ENCODE measurements around the gene TRIM34. TPM values are rescaled to one million over a fixed set of nuclear protein-coding genes. Genes with fewer than 3 reads are reported as not detected.

TRIM34 gene
- total RNA-seq, 1 experiment from 2014 or later, result 0.41 TPM

DNA sequence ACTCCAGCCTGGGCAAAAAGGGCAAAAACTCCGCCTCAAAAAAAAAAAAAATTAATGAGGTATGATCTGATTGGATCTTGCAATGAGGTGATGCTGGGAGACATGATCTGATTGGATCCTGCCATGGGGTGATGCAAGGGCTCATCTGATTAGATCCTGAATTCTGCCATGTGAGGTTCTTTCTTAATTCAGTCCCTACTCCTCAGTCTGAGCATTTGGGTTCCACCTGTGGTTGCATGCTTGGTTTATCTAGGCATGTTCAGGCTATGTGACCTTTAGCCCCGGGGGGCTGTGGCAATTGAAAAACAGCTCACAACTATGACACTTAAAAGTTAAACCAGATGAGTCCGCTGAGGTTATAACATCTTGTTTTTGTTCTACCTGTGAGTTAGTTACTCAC, 33.2 kb upstream of the TRIM34 start:
- POLR2A ChIA-PET (ENCODE audit: low non-redundant PET), result no interaction called here
- no TSS peak for BruUV-seq (replicated peaks)
- DNase-seq (ENCODE audit: low spot score), result no peak
- H3K9me3 ChIP-seq (ENCODE audit: low read depth, low read length, poor library complexity, severe bottlenecking), result no peaks in the 10 kb centered on the region
- intact Hi-C loops (cut with micrococcal nuclease; ENCODE audit: unreplicated experiment), result no loop called here
- peaks cover 3% of the 10 kb centered on the region for H3K4me1 ChIP-seq (ENCODE audit: insufficient read depth, low read length, poor library complexity, severe bottlenecking)
- CTCF ChIA-PET, result no interaction called here
- TF ChIP-seq CTCF (conservative IDR thresholded peaks at IDR 0.05; ENCODE audit: low read depth, low read length), result no peak
- no peak for TF ChIP-seq EZH2 (IDR thresholded peaks at IDR 0.05; ENCODE audit: borderline replicate concordance, low read depth, low read length, poor library complexity, severe bottlenecking)
- no peaks in the 10 kb centered on the region for H3K36me3 ChIP-seq (ENCODE audit: insufficient read depth, low read length, poor library complexity, severe bottlenecking)
- no peak overlapping the region for H3K4me3 ChIP-seq (ENCODE audit: low read depth, low read length, poor library complexity, severe bottlenecking)
- H3K27me3 ChIP-seq (replicated peaks; ENCODE audit: insufficient read depth, low read depth, low read length, poor library complexity), result no peaks in the 10 kb centered on the region
- H3K27ac ChIP-seq (ENCODE audit: low read depth, low read length, poor library complexity, severe bottlenecking), result no peak overlapping the region

GRCh38 chr11:5592615-5593014, 32.2 kb upstream of the TRIM34 start:
- Histone ChIP-seq H3K4me1 (ENCODE audit: insufficient read depth, low read length, poor library complexity, severe bottlenecking) (peaks cover 3% of the 10 kb centered on the region), H3K4me3 (ENCODE audit: low read depth, low read length, poor library complexity, severe bottlenecking) (no peak overlapping the region), H3K9me3 (ENCODE audit: low read depth, low read length, poor library complexity, severe bottlenecking) (no peaks in the 10 kb centered on the region), H3K27ac (ENCODE audit: low read depth, low read length, poor library complexity, severe bottlenecking) (no peak overlapping the region), H3K36me3 (ENCODE audit: insufficient read depth, low read length, poor library complexity, severe bottlenecking) (no peaks in the 10 kb centered on the region), H3K27me3 (replicated peaks; ENCODE audit: insufficient read depth, low read depth, low read length, poor library complexity) (no peaks in the 10 kb centered on the region)
- no peak for DNase-seq (ENCODE audit: low spot score)
- BruUV-seq (replicated peaks), result no TSS peak
- POLR2A ChIA-PET (ENCODE audit: low non-redundant PET), result no interaction called here
- CTCF ChIA-PET, result no interaction called here
- TF ChIP-seq EZH2 (IDR thresholded peaks at IDR 0.05; ENCODE audit: borderline replicate concordance, low read depth, low read length, poor library complexity, severe bottlenecking) (no peak), CTCF (conservative IDR thresholded peaks at IDR 0.05; ENCODE audit: low read depth, low read length) (no peak)
- intact Hi-C loops (cut with micrococcal nuclease; ENCODE audit: unreplicated experiment), result no loop called here

DNA sequence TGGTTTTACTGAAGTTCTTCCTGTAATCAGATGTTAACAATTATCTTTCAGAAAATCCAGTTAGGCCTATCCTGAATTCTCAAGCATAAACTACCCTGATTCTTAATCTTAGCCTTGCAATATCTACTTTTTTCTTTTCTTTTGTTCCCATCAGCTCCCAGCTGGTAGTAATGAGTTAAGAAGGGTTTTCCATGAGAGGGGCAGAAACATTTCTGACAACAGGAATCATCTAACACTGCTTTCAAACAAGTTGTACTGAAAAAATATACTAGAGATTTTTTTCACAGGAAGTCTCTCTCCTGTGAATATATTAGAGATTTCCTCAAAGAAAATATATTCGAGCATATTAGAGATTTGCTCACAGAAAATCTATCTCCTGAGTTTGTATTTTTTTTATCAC, 31.7 kb upstream of the TRIM34 start:
- CTCF ChIA-PET, result no interaction called here
- POLR2A ChIA-PET (ENCODE audit: low non-redundant PET), result no interaction called here
- Histone ChIP-seq H3K4me3 (ENCODE audit: low read depth, low read length, poor library complexity, severe bottlenecking) (no peak overlapping the region), H3K27me3 (replicated peaks; ENCODE audit: insufficient read depth, low read depth, low read length, poor library complexity) (no peaks in the 10 kb centered on the region), H3K27ac (ENCODE audit: low read depth, low read length, poor library complexity, severe bottlenecking) (no peak overlapping the region), H3K9me3 (ENCODE audit: low read depth, low read length, poor library complexity, severe bottlenecking) (no peaks in the 10 kb centered on the region), H3K4me1 (ENCODE audit: insufficient read depth, low read length, poor library complexity, severe bottlenecking) (peaks cover 3% of the 10 kb centered on the region), H3K36me3 (ENCODE audit: insufficient read depth, low read length, poor library complexity, severe bottlenecking) (no peaks in the 10 kb centered on the region)
- DNase-seq (ENCODE audit: low spot score), result no peak
- intact Hi-C loops (cut with micrococcal nuclease; ENCODE audit: unreplicated experiment), result no loop called here
- TF ChIP-seq CTCF (conservative IDR thresholded peaks at IDR 0.05; ENCODE audit: low read depth, low read length) (no peak), EZH2 (IDR thresholded peaks at IDR 0.05; ENCODE audit: borderline replicate concordance, low read depth, low read length, poor library complexity, severe bottlenecking) (no peak)
- BruUV-seq (replicated peaks), result no TSS peak

Measured in A673 (cell line).